Superior temporal gyrus (tissue), 1 donor: ENCODE measurements around the gene GLCE.
"Not testable (repeated sequence)": the region's sequence is repeated elsewhere in the genome, so short reads cannot be mapped to it uniquely, and the experiment has no call there.

Experiments used
- DNase-seq: peaks from one replicate; pipeline ENCODE4 v3.0.0-alpha.2; 2016; ENCODE audit errors: extremely low spot score

GLCE gene

GRCh38 chr15:69135499-69135898 lies 24.9 kb upstream of the GLCE start:
- no peak for DNase-seq

- no peak for DNase-seq
These were observed 21.5 kb upstream of the GLCE start for GRCh38 chr15:69138963-69139362.

GRCh38 chr15:69140306-69140705 lies 20.1 kb upstream of the GLCE start:
- DNase-seq = no peak

- no peak for DNase-seq
These were observed 19.1 kb upstream of the GLCE start for GRCh38 chr15:69141286-69141701.

GRCh38 chr15:69141833-69142232 lies 18.6 kb upstream of the GLCE start:
- peak; percentile 59 for DNase-seq

- no peak for DNase-seq
These were observed 16.5 kb upstream of the GLCE start for GRCh38 chr15:69143756-69144436.

- DNase-seq = no peak
These were observed 15.9 kb upstream of the GLCE start for GRCh38 chr15:69144530-69144929.

GRCh38 chr15:69145149-69145693 lies 15.2 kb upstream of the GLCE start:
- DNase-seq = no peak

- DNase-seq = peak; percentile 73
These were observed 14.5 kb upstream of the GLCE start for GRCh38 chr15:69145694-69146492.

GRCh38 chr15:69146724-69147435 lies 13.6 kb upstream of the GLCE start:
- no peak for DNase-seq

GRCh38 chr15:69148465-69148864 lies 12.0 kb upstream of the GLCE start:
- no peak for DNase-seq

GRCh38 chr15:69149163-69149562 lies 11.3 kb upstream of the GLCE start:
- no peak for DNase-seq

GRCh38 chr15:69149803-69150202 lies 10.6 kb upstream of the GLCE start:
- DNase-seq = no peak

GRCh38 chr15:69150336-69150735 lies 10.1 kb upstream of the GLCE start:
- no peak for DNase-seq

- no peak for DNase-seq
These were observed 9.6 kb upstream of the GLCE start for GRCh38 chr15:69150841-69151240.

- no peak for DNase-seq
These were observed 7.4 kb upstream of the GLCE start for GRCh38 chr15:69153046-69153445.

GRCh38 chr15:69153587-69153986 lies 6.8 kb upstream of the GLCE start:
- not testable (repeated sequence) for DNase-seq

- DNase-seq = no peak
These were observed 6.4 kb upstream of the GLCE start for GRCh38 chr15:69154078-69154477.

- DNase-seq = no peak
These were observed 5.8 kb upstream of the GLCE start for GRCh38 chr15:69154684-69155083.

GRCh38 chr15:69156736-69157381 lies 3.6 kb upstream of the GLCE start:
- DNase-seq = peak; percentile 62

- DNase-seq = no peak
These were observed 2.1 kb upstream of the GLCE start for GRCh38 chr15:69158201-69158842.
